Measurements from ENCODE around the gene LRIG1. TPM values are rescaled to one million over a fixed set of nuclear protein-coding genes. Genes with fewer than 3 reads are reported as not detected.

The LRIG1 gene
- total and polyA plus RNA-seq, 9 of the 15 experiments (the other 6 are each of a cell fraction or from before 2014, with no cell fraction given), result 0.05 to 0.38 (median 0.13) TPM; not detected in 3

DNA sequence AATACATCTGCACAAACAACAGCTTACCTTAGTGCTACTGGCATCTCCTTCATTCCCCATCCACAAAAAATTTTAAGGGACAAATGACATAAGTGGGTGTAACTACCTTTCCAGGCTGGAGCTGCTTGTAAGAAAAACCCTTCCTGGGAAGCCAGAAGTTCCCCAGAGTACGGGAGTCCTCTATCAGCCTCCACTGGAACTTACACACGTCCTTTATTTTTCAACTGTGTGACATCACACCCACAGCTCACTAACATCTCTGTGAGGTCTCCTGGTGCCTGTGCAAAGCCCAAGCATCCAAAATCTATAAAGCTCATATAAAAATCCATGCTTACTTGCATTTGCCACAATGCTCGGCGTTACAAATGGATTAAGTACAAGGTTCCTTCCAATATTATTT, 27.6 kb downstream of the LRIG1 start:
- H3K36me3 ChIP-seq (ENCODE audit: control insufficient read depth, insufficient read depth, low read length), result no peaks in the 10 kb centered on the region
- no TSS peak for BruUV-seq (replicated peaks)
- POLR2A ChIA-PET, result interaction anchor here (0.7 kb wide), 1 partner anchor 44 kb away, joined by 3 read pairs; no protein-coding TSS in a partner anchor
- ATAC-seq (no peak), FAIRE-seq (no peak), DNase-seq (ENCODE audit: extremely low read depth in 1 of 4, low spot score in 3 of 4) (no peak)
- no peak overlapping the region for H2AFZ ChIP-seq (ENCODE audit: low read depth, low read length)
- in situ Hi-C loops (cut with MboI) (no loop called here), intact Hi-C loops (cut with micrococcal nuclease) (no loop called here)
- WGBS (ENCODE audit: insufficient coverage, low coverage, missing lambda C conversion rate), result 0% methylated on average over 4 of the region's 4 CpGs
- CTCF ChIA-PET (ENCODE audit: low intra/inter-chr PET ratio), result no interaction called here
- no peaks in the 10 kb centered on the region for H3K9me3 ChIP-seq (replicated peaks; ENCODE audit: control insufficient read depth, insufficient read depth, low read depth, low read length)
- H3K4me1 ChIP-seq (replicated peaks in 1 of 2; ENCODE audit: control insufficient read depth in 2 of 2, insufficient read depth in 2 of 2, low read length in 2 of 2), result no peaks in the 10 kb centered on the region
- no peaks in the 10 kb centered on the region for H3K9me1 ChIP-seq (ENCODE audit: control insufficient read depth, insufficient read depth, low read length)
- peaks cover 3 to 9% of the 10 kb centered on the region in 2 experiments; a peak in 3 of 5 replicates for H3K27me3 ChIP-seq (ENCODE audit: control insufficient read depth in 2 of 2, insufficient read depth in 2 of 2, low read length in 2 of 2)
- H3K79me2 ChIP-seq (ENCODE audit: control insufficient read depth, insufficient read depth, low read length), result no peaks in the 10 kb centered on the region
- H3K27ac ChIP-seq (ENCODE audit: extremely low read depth, low read depth, low read length), result no peak overlapping the region
- H4K20me1 ChIP-seq (replicated peaks; ENCODE audit: control insufficient read depth, insufficient read depth, low read length), result no peaks in the 10 kb centered on the region; the same call in 1 of the 2 replicates
- no peak overlapping the region for H3K4me2 ChIP-seq (ENCODE audit: insufficient read depth, low read length)
- no peak overlapping the region for H3K4me3 ChIP-seq
- TF ChIP-seq MTF1 (CRISPR knock-in tag; IDR thresholded peaks at IDR 0.05; ENCODE audit: borderline replicate concordance) (no peak), RBM14 (IDR thresholded peaks at IDR 0.05; ENCODE audit: borderline replicate concordance, insufficient read depth, low read depth, low read length) (no peak), ZNF830 (CRISPR knock-in tag; IDR thresholded peaks at IDR 0.05) (no peak), FOXP1 (CRISPR knock-in tag; IDR thresholded peaks at IDR 0.05) (no peak), ZFPM2 (CRISPR knock-in tag; IDR thresholded peaks at IDR 0.05) (no peak), ZNF224 (CRISPR knock-in tag; IDR thresholded peaks at IDR 0.05) (no peak), NONO (IDR thresholded peaks at IDR 0.05; ENCODE audit: low read depth in 2 of 2, low read length in 1 of 2) (no peak), ZNF561 (CRISPR knock-in tag; conservative IDR thresholded peaks at IDR 0.05) (no peak), ZNF140 (CRISPR knock-in tag; IDR thresholded peaks at IDR 0.05) (no peak), SNRNP70 (optimal IDR thresholded peaks at IDR 0.05; ENCODE audit: low read depth, low read length) (no peak)
- no peak overlapping the region for H3K9ac ChIP-seq (ENCODE audit: insufficient read depth in 1 of 2, low read depth in 2 of 2, low read length in 2 of 2)
